ENCODE results near the gene ZFP64.

The ZFP64 gene

GRCh38 chr20:52104546-52105441 is 86.8 kb downstream of the ZFP64 start:
- no peak for DNase-seq (ENCODE audit: low spot score)

DNA sequence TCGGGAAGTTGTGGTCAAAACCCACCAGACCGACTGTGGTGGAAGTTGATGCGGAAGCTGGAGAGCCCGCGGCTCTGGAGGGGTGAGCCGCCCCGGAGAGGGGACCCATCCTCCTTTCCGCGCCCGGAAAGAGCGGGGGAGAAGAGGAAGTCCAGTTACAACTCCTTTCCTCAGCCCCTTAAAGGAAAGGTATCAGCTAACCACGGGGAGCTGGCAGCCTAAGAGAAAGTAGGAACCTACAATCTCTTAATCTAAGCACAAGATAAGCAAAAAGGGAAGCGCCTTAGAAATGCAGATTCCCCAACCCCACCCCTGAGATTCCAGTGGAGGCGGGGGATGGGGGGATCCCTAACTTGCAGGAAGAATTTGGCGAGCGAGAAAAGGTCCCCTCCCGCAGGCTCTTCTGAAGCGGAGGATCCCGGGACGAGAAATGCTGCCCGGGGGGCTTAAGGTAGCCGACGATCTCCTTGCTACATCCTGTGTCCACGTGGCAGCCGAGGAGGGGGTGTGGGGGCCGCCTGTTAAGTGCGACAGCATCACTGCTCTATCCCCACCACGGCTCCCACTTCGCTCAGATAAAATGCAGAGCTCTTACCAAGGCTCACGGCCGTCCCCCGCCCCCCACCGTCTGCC is 87.5 kb downstream of the ZFP64 start:
- DNase-seq (ENCODE audit: low spot score), result no peak

DNA sequence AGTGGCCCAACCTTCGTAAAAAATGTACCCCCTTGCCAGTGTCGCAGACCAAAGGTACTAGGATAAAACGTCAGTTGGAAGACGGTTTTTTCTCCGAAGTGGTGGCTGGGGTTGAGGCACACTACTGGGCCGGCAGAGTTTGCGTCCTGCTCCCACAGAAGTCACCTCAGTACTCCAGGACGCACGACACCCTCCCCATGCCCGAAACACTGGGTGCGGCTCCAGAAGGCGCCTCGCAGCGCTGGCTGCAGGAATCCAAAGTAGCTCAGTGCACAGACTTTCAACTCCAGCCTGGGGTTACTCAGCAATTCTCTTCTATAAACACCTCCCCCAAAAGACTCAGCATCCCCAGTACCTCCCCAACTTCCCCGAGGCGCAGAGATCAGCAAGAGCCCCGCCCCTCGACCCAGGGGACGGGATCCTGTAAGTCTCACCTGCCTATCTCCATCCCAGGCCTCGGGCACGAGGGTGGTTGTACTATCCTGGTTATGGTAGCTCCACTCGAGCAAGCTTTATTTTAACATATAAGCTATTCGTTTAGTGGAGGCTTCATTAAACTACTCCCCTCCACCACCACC is 88.2 kb downstream of the ZFP64 start:
- no peak for DNase-seq (ENCODE audit: low spot score)

- no peak for DNase-seq (ENCODE audit: low spot score)
Observed at GRCh38 chr20:52102559-52102958, 89.0 kb downstream of the ZFP64 start.

DNA sequence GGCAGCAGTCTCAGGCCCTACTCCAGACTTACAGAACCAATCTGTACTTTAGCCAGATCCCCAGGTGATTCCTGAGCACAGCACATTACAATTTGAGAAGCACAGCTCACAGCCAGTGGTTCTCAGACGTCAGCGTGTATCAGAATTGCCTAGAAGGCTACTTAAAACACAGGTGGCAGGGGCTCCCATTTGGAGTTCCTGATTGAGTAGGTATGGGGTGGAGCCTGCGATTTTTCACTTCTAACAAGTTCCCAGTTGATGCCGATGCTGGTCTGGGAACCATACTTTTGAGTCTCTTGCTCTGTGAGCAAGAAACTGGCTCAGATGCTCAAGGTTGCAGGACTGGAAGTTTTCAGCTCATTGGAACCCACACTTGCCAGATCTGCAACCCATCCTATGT is 89.5 kb downstream of the ZFP64 start:
- no peak for DNase-seq (ENCODE audit: low spot score)

Data from putamen (tissue), 1 donor.